Dendritic cell treated with granulocyte-macrophage colony-stimulating factor and Interleukin-4, amounts not matched to agents 40 ng/mL and 50 ng/mL, for 4 days (primary cell): ENCODE results near the gene TREX2.

Source experiments
- H3K27ac Mint-ChIP-seq: one replicate; pipeline ENCODE4 v1.8.0; 2022; ENCODE audit warnings: mild to moderate bottlenecking, mixed read lengths
- H3K27me3 Mint-ChIP-seq: one replicate; pipeline ENCODE4 v1.8.0; 2022; ENCODE audit warnings: mild to moderate bottlenecking, mixed read lengths
- H3K36me3 Mint-ChIP-seq: one replicate; pipeline ENCODE4 v1.8.0; 2022; ENCODE audit warnings: low read depth, mixed read lengths
- H3K4me1 Mint-ChIP-seq: one replicate; pipeline ENCODE4 v1.8.0; 2022; ENCODE audit warnings: low read depth, mixed read lengths
- H3K4me3 Mint-ChIP-seq: one replicate; pipeline ENCODE4 v1.8.0; 2022; ENCODE audit warnings: mild to moderate bottlenecking, moderate library complexity, mixed read lengths
- H3K9me3 Mint-ChIP-seq: one replicate; pipeline ENCODE4 v1.8.0; 2022; ENCODE audit warnings: mixed read lengths
- intact Hi-C: fragments of 100-400 bp; cut with micrococcal nuclease; formaldehyde crosslinking; loops from one replicate; pipeline ENCODE4 v1.15.0; 2022

TREX2 gene

GRCh38 chrX:153482376-153483015 is 36.6 kb upstream of the TREX2 start:
- H3K27ac Mint-ChIP-seq, result no peak overlapping the region
- no peak overlapping the region for H3K4me3 Mint-ChIP-seq
- no peaks in the 10 kb centered on the region for H3K4me1 Mint-ChIP-seq
- no peaks in the 10 kb centered on the region for H3K36me3 Mint-ChIP-seq
- peaks cover 4% of the 10 kb centered on the region for H3K27me3 Mint-ChIP-seq
- intact Hi-C loops, result no loop called here
- H3K9me3 Mint-ChIP-seq, result no peaks in the 10 kb centered on the region

DNA sequence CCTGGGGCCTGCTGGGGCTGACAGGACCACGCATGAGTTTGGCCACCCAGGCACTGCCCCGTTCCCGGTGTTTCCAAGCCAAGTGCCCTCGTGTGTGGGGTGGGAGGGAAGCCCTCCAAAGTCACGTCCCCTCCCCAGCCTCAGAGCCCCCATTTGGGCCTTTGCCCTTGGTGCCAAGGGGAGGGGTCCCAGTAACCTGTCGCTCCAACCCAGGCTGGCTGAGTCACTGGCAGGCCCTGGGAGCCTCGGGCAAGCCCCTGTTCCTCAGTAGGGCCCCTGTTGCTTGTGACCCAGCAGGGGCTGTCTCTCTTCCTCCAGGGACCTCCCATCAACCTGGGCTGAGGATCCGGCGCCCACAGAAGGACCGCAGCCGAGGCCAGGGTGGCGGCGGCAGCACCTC is 35.2 kb upstream of the TREX2 start:
- no peak overlapping the region for H3K27ac Mint-ChIP-seq

GRCh38 chrX:153478746-153479145 is 32.9 kb upstream of the TREX2 start:
- H3K4me3 Mint-ChIP-seq, result no peak overlapping the region
- intact Hi-C loops, result no loop called here
- H3K4me1 Mint-ChIP-seq, result no peaks in the 10 kb centered on the region
- H3K27ac Mint-ChIP-seq, result no peak overlapping the region
- peaks cover 21% of the 10 kb centered on the region for H3K27me3 Mint-ChIP-seq
- H3K9me3 Mint-ChIP-seq, result no peaks in the 10 kb centered on the region
- no peaks in the 10 kb centered on the region for H3K36me3 Mint-ChIP-seq

More for the DNA sequence above, 35.2 kb upstream of the TREX2 start:
- H3K9me3 Mint-ChIP-seq, result no peaks in the 10 kb centered on the region
- intact Hi-C loops, result no loop called here
- H3K27me3 Mint-ChIP-seq, result peaks cover 7% of the 10 kb centered on the region
- no peaks in the 10 kb centered on the region for H3K4me1 Mint-ChIP-seq
- H3K36me3 Mint-ChIP-seq, result no peaks in the 10 kb centered on the region
- H3K4me3 Mint-ChIP-seq, result no peak overlapping the region

DNA sequence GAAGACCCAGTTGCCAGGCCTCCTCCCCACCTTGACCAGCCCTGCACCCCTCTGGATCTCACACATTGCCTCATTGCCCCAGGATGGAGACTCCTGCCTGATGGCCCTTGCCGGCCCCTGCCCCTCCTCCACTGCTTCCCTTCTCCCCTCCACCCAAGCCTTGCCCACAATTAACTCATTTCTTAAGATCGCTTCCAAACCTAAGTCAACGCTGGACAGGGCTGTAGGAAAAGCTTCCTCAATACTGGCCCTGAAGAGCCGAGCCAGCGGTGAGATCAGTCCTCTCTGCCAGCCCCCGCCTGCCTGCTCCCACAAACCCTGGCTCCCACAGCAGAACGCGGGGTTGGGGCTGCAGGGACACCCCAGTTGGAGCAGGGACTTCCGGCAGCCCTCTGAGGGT is 32.0 kb upstream of the TREX2 start:
- no peak overlapping the region for H3K27ac Mint-ChIP-seq
- H3K4me3 Mint-ChIP-seq, result no peak overlapping the region
- peaks cover 24% of the 10 kb centered on the region for H3K27me3 Mint-ChIP-seq
- H3K4me1 Mint-ChIP-seq, result no peaks in the 10 kb centered on the region
- no peaks in the 10 kb centered on the region for H3K36me3 Mint-ChIP-seq
- intact Hi-C loops, result no loop called here
- H3K9me3 Mint-ChIP-seq, result no peaks in the 10 kb centered on the region

GRCh38 chrX:153477364-153477857 is 31.6 kb upstream of the TREX2 start:
- H3K27ac Mint-ChIP-seq, result no peak overlapping the region
- H3K4me1 Mint-ChIP-seq, result no peaks in the 10 kb centered on the region
- H3K36me3 Mint-ChIP-seq, result no peaks in the 10 kb centered on the region
- H3K27me3 Mint-ChIP-seq, result peaks cover 24% of the 10 kb centered on the region
- no peak overlapping the region for H3K4me3 Mint-ChIP-seq
- no peaks in the 10 kb centered on the region for H3K9me3 Mint-ChIP-seq
- intact Hi-C loops, result no loop called here

- H3K4me1 Mint-ChIP-seq, result no peaks in the 10 kb centered on the region
- peaks cover 24% of the 10 kb centered on the region for H3K27me3 Mint-ChIP-seq
- no peaks in the 10 kb centered on the region for H3K9me3 Mint-ChIP-seq
- H3K36me3 Mint-ChIP-seq, result no peaks in the 10 kb centered on the region
- H3K4me3 Mint-ChIP-seq, result no peak overlapping the region
- intact Hi-C loops, result no loop called here
- H3K27ac Mint-ChIP-seq, result no peak overlapping the region
These were observed 31.0 kb upstream of the TREX2 start for GRCh38 chrX:153476666-153477363.

GRCh38 chrX:153475751-153476281 is 30.0 kb upstream of the TREX2 start:
- Mint-ChIP-seq H3K4me3 (no peak overlapping the region), H3K27ac (no peak overlapping the region), H3K36me3 (no peaks in the 10 kb centered on the region), H3K9me3 (no peaks in the 10 kb centered on the region), H3K27me3 (peaks cover 24% of the 10 kb centered on the region), H3K4me1 (no peaks in the 10 kb centered on the region)
- intact Hi-C loops, result no loop called here

GRCh38 chrX:153475271-153475670 is 29.4 kb upstream of the TREX2 start:
- H3K9me3 Mint-ChIP-seq, result no peaks in the 10 kb centered on the region
- no peaks in the 10 kb centered on the region for H3K4me1 Mint-ChIP-seq
- no peaks in the 10 kb centered on the region for H3K36me3 Mint-ChIP-seq
- H3K27ac Mint-ChIP-seq, result no peak overlapping the region
- peaks cover 24% of the 10 kb centered on the region for H3K27me3 Mint-ChIP-seq
- intact Hi-C loops, result no loop called here
- peak overlapping the region; percentile 53 for H3K4me3 Mint-ChIP-seq

- intact Hi-C loops, result no loop called here
- no peaks in the 10 kb centered on the region for H3K9me3 Mint-ChIP-seq
- H3K27ac Mint-ChIP-seq, result no peak overlapping the region
- H3K36me3 Mint-ChIP-seq, result no peaks in the 10 kb centered on the region
- H3K4me1 Mint-ChIP-seq, result no peaks in the 10 kb centered on the region
- H3K27me3 Mint-ChIP-seq, result peaks cover 24% of the 10 kb centered on the region
- H3K4me3 Mint-ChIP-seq, result peak overlapping the region; percentile 53
These were observed 28.9 kb upstream of the TREX2 start for GRCh38 chrX:153474718-153475117.

GRCh38 chrX:153474266-153474665 is 28.4 kb upstream of the TREX2 start:
- intact Hi-C loops, result no loop called here
- H3K4me1 Mint-ChIP-seq, result no peaks in the 10 kb centered on the region
- H3K4me3 Mint-ChIP-seq, result peak overlapping the region; percentile 40
- H3K27me3 Mint-ChIP-seq, result peaks cover 24% of the 10 kb centered on the region
- H3K27ac Mint-ChIP-seq, result no peak overlapping the region
- H3K36me3 Mint-ChIP-seq, result no peaks in the 10 kb centered on the region
- no peaks in the 10 kb centered on the region for H3K9me3 Mint-ChIP-seq

DNA sequence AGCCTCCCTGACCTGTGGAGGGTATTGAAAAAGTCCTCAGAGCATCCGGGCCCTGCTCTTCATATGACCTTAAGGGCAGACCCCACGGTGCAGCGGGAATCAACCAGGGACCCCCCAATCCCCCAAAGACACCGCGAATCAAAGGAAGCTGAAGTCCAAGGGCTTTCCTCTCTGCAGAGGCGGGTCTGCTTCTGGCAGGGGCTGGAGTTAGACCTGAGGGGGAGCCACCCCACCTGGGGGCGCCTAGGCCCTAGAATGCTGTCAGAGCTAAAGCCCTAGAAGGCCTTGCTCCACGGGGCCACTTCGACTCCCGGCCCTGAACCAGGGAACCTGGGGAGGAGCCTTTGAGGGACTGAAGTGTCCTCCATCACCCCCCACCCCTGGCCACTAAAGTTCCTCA is 27.3 kb upstream of the TREX2 start:
- Mint-ChIP-seq H3K4me3 (no peak overlapping the region), H3K4me1 (peaks cover 4% of the 10 kb centered on the region), H3K9me3 (no peaks in the 10 kb centered on the region), H3K27me3 (peaks cover 24% of the 10 kb centered on the region), H3K36me3 (peaks cover 9% of the 10 kb centered on the region), H3K27ac (no peak overlapping the region)
- intact Hi-C loops, result no loop called here

- Mint-ChIP-seq H3K4me3 (no peak overlapping the region), H3K36me3 (peaks cover 23% of the 10 kb centered on the region), H3K9me3 (no peaks in the 10 kb centered on the region), H3K27me3 (peaks cover 20% of the 10 kb centered on the region), H3K4me1 (peaks cover 16% of the 10 kb centered on the region), H3K27ac (no peak overlapping the region)
- intact Hi-C loops, result loop anchor here (2.0 kb wide), 1 partner anchor 35 kb away; no protein-coding TSS in a partner anchor
These were observed 25.9 kb upstream of the TREX2 start for GRCh38 chrX:153471663-153472280.

DNA sequence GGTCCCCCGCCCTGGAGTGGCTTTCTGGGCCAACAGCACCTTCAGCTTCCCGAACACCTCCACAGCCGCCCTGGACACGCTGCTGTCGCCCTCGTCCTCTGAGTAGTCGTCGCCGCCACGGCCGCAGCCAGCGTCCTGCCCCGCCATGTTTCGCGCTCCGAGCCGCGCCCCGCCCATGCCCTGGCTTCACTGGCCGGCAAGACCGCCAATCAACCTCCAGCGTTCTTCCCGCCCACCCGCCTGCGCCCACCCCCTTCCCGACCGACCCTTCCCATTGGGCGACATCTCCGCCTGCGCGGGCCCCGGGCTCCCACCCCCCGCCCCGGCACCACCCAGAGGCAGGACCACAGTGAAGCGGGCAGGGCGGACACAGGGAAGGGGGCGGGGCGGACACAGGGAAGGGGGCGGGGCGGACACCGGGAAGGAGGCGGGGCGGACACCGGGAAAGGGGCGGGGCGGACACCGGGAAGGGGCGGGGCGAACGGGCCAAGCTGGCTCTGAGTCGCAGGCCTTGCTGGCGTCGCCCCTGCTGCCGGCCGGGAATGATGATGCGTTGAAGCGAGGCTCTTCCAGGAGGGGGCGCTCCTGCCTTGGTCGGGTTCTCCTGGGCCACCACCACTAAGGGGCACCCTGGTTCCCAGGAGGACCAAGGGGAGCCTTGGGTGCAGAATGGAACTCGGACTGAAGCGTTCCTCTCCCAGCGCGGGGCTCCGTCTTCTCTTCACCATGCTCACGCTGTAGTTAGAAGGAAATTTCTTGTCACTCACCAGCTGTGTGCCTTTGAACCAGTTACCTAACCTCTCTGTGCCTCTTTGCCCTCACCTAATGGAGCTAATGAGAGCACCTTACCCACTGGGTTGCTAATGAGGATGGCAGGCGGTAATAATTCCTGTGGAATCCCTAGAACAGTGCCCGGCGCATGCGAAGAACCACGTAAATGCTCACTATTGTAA is 24.8 kb upstream of the TREX2 start, which contains the start of gene HAUS7:
HAUS7 (minus strand) TSS at position 166 of the 953 bp plus-strand sequence; CDS start at position 147, 19 bp downstream.
- H3K4me1 Mint-ChIP-seq, result peaks cover 16% of the 10 kb centered on the region
- no peaks in the 10 kb centered on the region for H3K9me3 Mint-ChIP-seq
- intact Hi-C loops, result loop anchor here (2.0 kb wide), 1 partner anchor 36 kb away; no protein-coding TSS in a partner anchor
- H3K27me3 Mint-ChIP-seq, result peaks cover 14% of the 10 kb centered on the region
- H3K27ac Mint-ChIP-seq, result peak within 1 kb of the TSS; percentile 75
- H3K36me3 Mint-ChIP-seq, result peaks cover 30% of the 10 kb centered on the region
- peak within 1 kb of the TSS; percentile 78 for H3K4me3 Mint-ChIP-seq
